Mucosa of descending colon (tissue), 3 donors: ENCODE results near the gene RALGAPA2. TPM values are rescaled to one million over a fixed set of nuclear protein-coding genes. Genes with fewer than 3 reads are reported as not detected.

Source experiments
- ATAC-seq: fragments of 200-7000 bp; cut with Tn5 transposase; one replicate; pipeline ENCODE4 v1.9.1; 2020; ENCODE audit warnings: mild to moderate bottlenecking, moderate library complexity
- DNase-seq, 3 donors: peaks; one replicate each; pipeline ENCODE4 v3.0.0-alpha.2; 2020
- H3K36me3 ChIP-seq: fragments of 200-600 bp; one replicate; pipeline ENCODE4 v1.8.0; 2021; ENCODE audit warnings: low read depth, mild to moderate bottlenecking
- H3K4me1 ChIP-seq: fragments of 200-600 bp; one replicate; pipeline ENCODE4 v1.8.0; 2021; ENCODE audit warnings: low read depth, mild to moderate bottlenecking
- H3K4me3 ChIP-seq: fragments of 200-600 bp; one replicate; pipeline ENCODE4 v1.8.0; 2021; ENCODE audit warnings: mild to moderate bottlenecking
- H3K9me3 ChIP-seq: fragments of 200-600 bp; one replicate; pipeline ENCODE4 v1.8.0; 2021; ENCODE audit warnings: mild to moderate bottlenecking
- CTCF ChIP-seq: fragments of 200-600 bp; IDR thresholded peaks from one replicate; pipeline ENCODE4 v1.8.0; 2022; ENCODE audit warnings: antibody characterized with exemption, mild to moderate bottlenecking
- intact Hi-C, 2 donors: fragments of 100-400 bp; cut with DNase I in 1 of 2; cut with micrococcal nuclease in 1 of 2; formaldehyde crosslinking; loops; one replicate each; pipeline versions ENCODE4 v1.11.0 to v1.11.1; 2022; cut with DNase I, micrococcal nuclease
- total RNA-seq, 3 donors: library from RNA; stranded (reverse); fragmentation: NEBNext Ultra II Directional in 2 of 3; extraction: Animal tissue kit (Norgen Biotek cat#: 25700) in 2 of 3; gene quantifications; one replicate each; pipeline versions ENCODE4 v1.2.1 to v1.2.4, GENCODE V29; 2021 to 2023
- donor health status: DM: no; HTN: no; CAD: no; lungs with moderate emphysema.
- donor health status: DM: no; HTN: no; CAD: no.
- donor health status: DM: no; HTN: yes; CAD: no.

RALGAPA2 gene
- total RNA-seq, 3 donors from 2014 or later, result 46.3 to 85.9 (median 66.9) TPM

- no peak for TF ChIP-seq CTCF
- ATAC-seq (peak; percentile 86), DNase-seq (no peak)
- Histone ChIP-seq H3K4me3 (no peak overlapping the region), H3K36me3 (no peaks in the 10 kb centered on the region), H3K9me3 (no peaks in the 10 kb centered on the region), H3K4me1 (peaks cover 13% of the 10 kb centered on the region)
- intact Hi-C loops, result no loop called here
Observed at GRCh38 chr20:20612251-20612650, 100.2 kb downstream of the RALGAPA2 start.

GRCh38 chr20:20611167-20611566 is 101.3 kb downstream of the RALGAPA2 start:
- TF ChIP-seq CTCF, result no peak
- H3K9me3 ChIP-seq, result no peaks in the 10 kb centered on the region
- H3K4me3 ChIP-seq, result no peak overlapping the region
- peaks cover 13% of the 10 kb centered on the region for H3K4me1 ChIP-seq
- no peaks in the 10 kb centered on the region for H3K36me3 ChIP-seq
- intact Hi-C loops, result no loop called here
- ATAC-seq (no peak), DNase-seq (no peak)

GRCh38 chr20:20609522-20609921 is 102.9 kb downstream of the RALGAPA2 start:
- H3K9me3 ChIP-seq, result no peaks in the 10 kb centered on the region
- no peak overlapping the region for H3K4me3 ChIP-seq
- intact Hi-C loops, result no loop called here
- peaks cover 13% of the 10 kb centered on the region for H3K4me1 ChIP-seq
- H3K36me3 ChIP-seq, result no peaks in the 10 kb centered on the region
- no peak for DNase-seq
- TF ChIP-seq CTCF, result no peak
- no peak for ATAC-seq

- peaks cover 13% of the 10 kb centered on the region for H3K4me1 ChIP-seq
- ATAC-seq, result no peak
- TF ChIP-seq CTCF, result no peak
- intact Hi-C loops, result no loop called here
- DNase-seq, result no peak
- H3K9me3 ChIP-seq, result no peaks in the 10 kb centered on the region
- H3K4me3 ChIP-seq, result no peak overlapping the region
- no peaks in the 10 kb centered on the region for H3K36me3 ChIP-seq
Observed at GRCh38 chr20:20608641-20609040, 103.8 kb downstream of the RALGAPA2 start.

- no peak overlapping the region for H3K4me3 ChIP-seq
- no peak for ATAC-seq
Observed at GRCh38 chr20:20608041-20608440, 104.4 kb downstream of the RALGAPA2 start.

More at GRCh38 chr20:20608041-20608440, 104.4 kb downstream of the RALGAPA2 start:
- TF ChIP-seq CTCF, result no peak
- Histone ChIP-seq H3K9me3 (no peaks in the 10 kb centered on the region), H3K4me1 (peaks cover 13% of the 10 kb centered on the region), H3K36me3 (no peaks in the 10 kb centered on the region)
- DNase-seq, result no peak
- intact Hi-C loops, result no loop called here
